ENCODE data around the gene FCRL1.

The FCRL1 gene, protein sequence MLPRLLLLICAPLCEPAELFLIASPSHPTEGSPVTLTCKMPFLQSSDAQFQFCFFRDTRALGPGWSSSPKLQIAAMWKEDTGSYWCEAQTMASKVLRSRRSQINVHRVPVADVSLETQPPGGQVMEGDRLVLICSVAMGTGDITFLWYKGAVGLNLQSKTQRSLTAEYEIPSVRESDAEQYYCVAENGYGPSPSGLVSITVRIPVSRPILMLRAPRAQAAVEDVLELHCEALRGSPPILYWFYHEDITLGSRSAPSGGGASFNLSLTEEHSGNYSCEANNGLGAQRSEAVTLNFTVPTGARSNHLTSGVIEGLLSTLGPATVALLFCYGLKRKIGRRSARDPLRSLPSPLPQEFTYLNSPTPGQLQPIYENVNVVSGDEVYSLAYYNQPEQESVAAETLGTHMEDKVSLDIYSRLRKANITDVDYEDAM

DNA sequence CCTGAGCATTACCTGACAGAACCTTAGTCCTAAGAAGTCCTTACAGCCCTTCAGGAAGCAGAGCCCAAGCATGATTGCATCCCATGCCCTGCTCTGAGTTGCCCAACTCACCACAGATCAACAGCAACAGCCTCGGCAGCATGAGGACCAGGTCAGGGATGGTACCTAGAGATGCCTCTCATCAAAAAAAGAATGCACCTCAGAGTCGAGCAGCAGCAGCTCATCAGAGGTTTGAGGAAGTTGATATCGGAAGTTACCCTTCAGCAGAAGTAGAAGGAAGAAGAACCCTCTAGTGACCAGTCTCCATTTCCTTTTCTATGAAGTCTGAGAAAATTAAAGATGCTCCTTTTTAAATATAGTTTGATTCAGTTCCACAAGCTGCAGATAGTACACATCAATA, at the start of gene FCRL1:
FCRL1 (minus strand) TSS at position 225 of the 400 bp plus-strand sequence; CDS start at position 142, 83 bp downstream.
- DNase-seq: no peak

DNA sequence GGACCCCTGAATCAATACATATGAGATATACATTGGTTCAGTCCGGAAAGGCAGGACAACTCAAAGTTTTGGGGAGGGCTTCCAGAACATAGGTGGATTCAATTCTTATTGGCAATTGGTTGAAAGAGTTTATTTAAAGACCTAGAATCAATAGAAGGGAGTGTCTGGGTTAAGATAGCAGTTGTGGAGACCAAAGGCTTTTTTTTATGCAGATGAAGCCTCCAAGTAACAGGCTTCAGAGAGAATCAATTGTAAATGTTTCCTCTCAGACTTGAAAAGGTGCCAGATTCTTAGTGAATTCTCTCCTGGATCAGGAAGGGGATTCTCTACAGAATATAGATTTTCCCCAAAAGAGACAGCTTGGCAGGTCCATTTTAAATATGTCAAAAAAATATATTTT, 48.7 kb upstream of the FCRL1 start:
- DNase-seq: no peak

DNA sequence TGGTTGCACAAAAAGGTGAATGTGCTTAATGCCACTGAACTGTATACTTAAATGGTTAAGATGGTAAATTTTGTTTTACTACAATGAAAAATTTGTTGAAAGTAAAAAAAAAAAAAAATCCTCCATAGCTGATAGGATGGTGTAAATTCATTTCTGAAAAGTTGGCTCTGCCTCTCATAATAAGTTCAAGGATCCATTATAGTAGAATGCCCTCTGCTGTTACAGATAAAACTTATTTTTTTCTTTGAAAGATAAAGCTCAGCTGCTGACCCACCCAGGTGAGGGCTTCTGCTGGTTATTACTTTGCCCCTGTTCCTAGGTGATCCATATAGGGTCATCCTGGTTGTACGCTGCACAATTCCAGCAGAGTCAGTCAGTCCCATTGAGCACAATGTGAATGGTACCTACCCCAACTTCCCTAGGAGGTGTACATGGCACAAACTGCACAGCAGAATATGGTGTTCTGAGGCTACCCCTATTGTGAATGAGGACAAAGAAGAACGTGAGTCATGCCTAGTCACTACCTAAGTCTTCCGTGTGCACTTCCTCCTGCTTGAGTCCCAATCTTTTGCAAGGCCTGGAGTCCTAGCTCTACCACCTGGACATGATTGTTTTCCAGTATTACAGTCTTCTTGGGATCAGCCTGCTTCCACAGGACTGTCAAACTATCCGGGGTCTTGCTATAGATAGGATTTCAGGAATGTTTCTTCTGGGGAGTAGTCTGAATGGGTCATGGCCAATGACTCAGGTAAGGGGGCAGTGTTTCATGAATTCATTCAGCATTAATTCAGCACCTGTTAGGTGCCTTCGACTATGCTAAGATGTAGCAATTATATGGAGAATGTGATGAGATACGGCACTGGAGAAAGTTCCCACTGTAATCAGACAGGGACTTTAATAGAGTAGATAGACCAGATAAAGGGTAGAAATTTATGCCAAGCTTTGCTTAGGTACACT, 42.5 kb upstream of the FCRL1 start:
- DNase-seq: no peak

DNA sequence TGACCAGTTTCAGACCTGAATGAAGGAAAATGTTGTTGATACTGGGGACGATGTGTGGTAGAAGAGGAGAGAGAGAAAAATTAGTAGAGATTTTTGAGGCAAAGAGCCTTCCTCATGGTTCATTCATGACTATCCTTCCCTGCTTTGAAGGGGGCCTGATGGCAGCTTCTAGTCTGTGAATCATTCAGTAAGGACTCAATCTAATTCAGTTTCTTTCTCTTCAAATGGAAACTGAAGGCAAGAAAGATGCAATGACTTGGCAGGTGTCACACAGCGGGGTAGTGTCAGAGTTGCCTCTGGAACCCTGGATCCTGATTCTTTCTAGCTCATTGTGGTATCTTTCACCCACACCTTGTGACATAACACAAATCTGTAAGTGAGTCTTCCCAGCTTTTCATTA, 36.6 kb upstream of the FCRL1 start:
- no peak for DNase-seq

DNA sequence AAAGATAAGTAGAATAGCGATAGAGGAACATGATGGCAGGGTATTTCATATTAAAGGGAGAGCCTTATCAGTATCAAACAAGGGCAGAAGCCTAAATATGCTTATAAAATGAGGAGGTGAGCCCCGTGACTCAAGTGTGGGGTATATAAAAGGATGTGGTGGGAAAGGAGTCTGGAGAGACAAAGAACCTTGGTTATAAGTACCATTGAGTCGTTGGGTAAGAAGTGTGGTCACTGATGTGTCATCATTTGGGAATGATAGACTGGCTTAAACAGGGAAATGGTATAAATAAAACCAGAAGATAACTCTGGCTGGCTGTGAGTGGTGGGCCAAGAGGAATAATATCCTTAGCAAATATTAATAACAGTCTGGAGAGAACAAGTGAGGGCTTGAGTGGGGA, 32.6 kb upstream of the FCRL1 start:
- DNase-seq: no peak

DNA sequence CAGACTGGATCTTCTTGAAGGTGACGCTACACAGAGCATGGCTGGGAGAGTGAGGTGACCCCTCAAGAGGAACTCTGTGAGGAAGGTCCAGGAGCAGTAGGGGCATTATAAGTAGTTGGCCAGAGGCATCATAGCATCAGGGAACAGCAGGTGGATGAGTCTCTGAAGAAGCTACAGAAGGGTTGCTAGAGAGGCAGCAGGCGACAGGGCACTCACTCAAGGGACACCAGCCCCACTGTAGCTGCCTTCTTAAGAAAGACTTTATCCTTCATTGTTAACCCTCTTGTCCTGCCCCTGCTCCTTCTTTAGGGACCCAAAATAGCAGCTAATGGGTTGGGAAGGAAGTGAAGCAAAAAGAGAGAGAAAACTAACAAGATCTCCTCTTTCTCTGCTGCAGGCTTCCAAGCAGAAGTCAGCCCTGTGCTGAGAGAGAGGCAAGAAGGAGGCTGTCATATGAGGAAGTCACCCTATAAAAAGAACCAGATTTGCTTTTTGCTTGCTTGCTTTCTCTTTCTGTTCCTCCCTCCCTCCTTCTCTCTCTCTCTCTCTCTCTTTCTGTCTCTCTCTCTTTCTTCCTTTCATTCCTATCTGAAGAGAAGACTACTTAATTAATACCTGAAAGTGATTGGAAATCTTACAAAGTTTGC, 29.4 kb upstream of the FCRL1 start:
- DNase-seq: no peak

DNA sequence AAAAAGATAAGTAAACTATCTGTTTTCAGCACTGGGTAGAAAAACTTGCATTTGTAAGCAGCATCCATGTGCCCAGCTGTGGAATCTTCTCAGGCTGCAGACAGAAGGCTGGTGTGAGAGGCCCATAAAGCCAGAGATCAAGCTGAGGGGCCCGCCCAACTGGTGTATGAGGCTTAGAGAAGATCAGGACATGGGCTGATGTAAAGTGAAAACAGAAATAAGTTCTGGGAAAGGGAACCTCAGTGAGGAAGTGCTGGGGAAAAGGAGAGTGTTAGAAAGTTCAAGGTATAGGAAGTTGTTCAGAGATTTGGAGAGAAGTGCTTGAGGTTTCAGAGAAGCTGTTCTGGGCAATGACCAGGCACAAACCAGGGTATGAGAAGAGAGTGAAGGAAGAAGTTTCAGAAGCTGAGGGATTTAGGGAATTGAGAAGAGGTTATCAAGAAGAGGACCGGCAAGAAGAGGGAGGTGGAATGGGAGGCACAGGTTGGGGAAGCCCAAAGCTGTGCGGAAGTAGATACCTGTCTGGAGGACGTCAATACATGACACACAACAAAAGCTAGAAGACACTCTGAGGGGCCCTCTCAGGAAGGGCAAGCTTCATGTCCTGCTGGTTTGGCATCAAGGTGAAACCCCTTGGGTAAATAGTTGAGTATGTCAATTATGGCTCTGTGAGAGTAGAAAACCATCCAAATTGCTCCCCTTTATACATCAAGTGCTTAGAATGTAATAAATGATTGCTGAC, 24.3 kb upstream of the FCRL1 start:
- DNase-seq: peak; percentile 1

DNA sequence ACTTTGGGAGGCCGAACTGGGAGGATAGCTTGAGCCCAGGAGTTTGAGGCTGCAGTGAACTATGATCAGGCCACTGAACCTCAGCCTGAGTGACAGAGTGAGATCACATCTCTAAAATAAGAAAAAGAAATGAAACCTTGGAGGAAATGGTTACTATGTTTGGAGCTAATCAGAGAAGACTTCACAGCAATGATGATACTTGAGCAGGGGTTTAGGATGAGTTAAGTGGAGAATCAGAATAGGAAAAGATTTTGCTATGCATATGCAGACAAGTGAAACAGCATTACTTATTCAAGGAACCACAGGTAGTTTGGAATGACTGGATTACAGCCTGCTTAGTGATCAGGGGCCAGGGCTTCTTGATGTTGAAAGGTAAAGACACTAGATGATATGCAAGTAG, 23.0 kb upstream of the FCRL1 start:
- DNase-seq: no peak

DNA sequence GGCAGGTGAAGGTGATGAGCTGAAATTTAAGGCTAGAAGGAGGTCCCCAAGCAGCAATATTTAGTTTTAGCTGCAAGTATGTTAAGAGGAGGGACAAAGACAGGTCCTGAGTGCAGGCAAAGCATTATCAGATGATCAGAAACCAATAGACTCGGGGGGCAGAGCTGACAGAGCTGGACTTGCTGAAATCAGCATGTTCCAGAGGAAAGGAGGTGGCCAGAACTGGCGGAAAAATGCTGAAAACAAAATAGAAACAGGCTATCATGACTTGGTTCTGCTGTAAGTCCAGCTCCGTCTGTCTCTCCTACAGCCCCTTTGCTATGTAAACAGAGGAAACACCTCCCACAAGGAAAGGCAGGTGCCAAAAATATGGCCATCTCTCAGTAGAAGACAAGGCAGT, 21.8 kb upstream of the FCRL1 start, which contains the start of gene CD5L:
CD5L (minus strand) TSS at position 101 of the 400 bp plus-strand sequence. CDS start 107 bp downstream, outside the sequence.
- no peak for DNase-seq

DNA sequence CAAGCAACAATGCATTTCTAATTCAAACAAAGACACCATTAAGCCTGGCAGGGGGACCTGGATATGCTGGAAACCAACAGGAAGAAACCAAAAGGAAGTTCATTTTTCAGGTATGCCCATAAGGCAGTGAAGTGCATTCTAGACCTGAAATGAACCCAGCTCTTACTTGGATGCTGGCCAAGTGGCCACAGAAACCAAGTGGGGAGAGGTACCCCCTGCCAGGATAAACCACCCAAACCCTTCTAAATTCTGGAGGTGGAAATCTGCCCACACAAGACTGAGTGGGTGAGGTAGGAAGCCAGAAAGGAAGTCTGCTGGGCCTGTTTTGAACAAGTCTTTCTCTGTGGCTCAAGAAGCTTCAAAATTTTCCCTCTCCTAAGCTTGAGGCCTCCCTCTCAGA, 19.0 kb upstream of the FCRL1 start:
- no peak for DNase-seq

DNA sequence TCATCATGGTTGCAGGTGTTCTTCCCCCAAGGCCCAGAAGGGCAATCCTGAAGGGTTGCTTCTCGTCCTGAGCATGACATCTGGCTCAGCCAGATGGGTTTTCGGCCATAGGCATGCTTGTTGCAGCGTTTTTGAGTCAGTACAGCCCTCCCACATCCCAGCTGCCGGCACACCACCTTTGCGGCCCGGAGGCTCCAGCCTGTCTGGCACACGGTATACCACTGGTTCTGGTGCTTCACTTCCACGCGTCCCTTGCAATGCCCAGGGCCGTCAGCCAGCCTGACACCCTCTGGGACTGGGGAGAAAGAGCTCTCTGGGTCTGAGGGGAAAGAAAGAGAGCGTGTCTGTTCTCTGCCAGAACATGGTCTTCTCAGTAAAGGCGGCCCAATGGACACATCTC, 14.5 kb upstream of the FCRL1 start:
- DNase-seq: no peak

DNA sequence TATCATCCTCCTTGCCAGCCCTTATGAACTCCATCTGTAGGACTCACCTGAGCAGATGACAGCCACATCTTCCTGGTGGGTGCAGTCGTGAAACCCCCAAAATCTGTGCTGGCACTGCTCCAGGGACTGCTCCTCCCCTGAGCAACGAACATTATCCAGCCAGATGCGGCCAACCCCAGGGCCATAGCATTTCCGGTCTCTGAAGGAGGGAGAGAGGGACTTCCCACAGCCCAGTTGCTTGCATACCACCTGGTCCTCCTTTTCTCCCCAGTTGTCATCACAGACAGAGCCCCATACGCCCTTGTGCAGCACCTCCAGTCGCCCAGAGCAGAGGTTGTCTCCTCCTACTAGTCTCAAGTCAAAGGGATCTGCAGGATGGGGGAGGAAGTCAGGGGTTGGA, 13.2 kb upstream of the FCRL1 start:
- DNase-seq: no peak

DNA sequence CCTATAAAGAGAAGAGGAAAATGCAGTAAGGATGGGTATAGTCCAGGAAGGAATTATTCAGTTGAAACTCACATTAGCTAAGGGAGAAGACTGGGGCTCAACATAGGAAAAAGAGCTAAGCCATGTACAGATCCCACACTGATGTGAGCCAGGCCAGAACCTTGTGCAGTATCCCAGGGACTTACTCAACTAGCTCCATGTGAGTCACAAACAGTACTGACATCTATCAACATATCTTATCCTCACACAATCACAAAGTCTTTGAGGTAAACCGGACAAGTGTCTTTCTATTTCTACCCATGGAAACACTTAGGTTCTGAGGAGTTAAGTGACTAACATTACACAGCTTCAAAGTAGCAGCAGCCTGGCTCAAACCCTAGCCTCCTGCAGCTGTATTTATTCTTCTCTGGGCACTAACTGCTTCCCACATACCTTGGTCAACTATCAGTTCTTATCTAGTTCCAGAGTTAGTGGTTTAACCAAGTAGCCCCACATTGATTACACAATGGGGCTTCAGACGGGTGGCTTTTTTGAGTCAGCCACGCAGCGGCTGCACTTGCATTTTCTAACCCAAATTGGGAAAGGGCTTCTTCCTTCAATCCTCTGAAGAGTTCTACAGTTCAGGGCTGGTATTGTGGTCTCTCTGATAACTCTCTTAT, 12.2 kb upstream of the FCRL1 start:
- DNase-seq: no peak

DNA sequence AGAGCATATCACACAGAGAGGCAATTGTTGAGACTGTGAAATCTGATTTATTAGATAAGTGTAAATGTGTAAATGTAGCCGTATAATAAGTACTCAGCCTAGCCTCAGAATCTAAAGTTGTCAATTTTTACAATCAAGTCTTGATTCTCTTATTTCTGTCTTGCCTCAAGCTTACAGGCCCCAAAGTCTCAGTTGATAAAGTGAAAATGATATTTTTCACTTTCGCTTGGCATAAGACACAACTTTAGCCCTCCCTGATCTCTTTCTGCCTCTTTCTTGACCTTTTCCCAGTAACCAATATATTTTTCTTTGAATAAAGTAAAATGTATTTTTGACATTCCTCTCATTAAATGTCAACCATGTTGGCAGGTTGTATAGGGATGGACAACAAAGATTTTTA, 11.0 kb upstream of the FCRL1 start:
- DNase-seq: no peak

DNA sequence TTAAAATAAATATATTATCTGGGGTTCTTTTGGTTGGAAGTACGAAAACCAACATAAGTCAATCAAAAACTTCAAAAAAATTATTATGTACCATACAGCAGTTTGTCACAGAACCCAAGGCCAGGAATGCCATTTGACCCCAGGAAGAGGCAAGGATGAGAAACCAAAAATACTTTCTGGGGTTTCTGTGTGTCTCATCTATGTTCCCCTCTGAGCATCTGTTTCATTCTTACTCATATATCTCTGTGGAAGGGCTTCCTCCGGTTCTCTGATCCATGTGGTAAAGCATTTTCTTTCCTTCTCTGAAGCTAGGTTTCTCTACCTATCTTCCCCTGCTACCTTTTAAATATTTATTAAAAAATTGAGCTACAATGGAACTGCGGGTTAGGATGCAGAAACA, 9.8 kb upstream of the FCRL1 start:
- no peak for DNase-seq

DNA sequence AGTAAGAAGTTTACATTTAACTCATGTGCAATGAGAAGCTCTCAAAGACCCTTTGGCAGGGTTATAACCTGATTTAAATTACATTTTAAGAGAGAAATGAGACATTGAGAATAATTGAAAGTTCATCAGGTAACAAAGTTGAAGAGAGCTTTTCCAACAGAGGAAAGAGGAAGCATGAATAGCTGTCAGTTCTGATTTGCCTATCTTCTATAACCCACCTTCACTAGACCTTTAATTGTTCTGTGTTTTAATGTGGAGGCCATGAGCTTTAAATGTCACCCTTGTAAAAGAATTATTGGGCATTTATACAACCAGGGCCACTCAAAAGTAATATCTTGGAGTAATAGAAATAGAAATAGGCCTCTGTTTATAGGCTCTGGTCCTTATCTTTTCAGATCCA, 9.3 kb upstream of the FCRL1 start:
- DNase-seq: no peak

DNA sequence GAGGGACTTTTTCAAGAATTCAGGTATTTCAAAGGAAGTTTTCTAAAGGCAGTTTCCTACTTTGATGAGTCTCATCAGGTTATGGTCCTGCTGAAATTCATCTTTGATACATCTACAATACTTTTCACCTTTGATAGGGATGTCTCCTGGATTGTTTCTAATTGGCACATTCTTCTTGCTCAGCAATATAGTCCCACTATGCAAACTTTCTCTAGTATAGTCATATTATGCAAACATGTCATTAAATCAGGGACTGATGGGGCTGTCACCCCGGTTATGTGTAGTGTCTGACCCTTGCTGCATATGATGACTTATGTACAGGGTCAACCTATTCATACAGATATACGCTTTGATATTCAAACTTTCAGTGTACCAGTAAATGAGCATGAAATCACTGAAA, 379 bp upstream of the FCRL1 start:
- no peak for DNase-seq

DNA sequence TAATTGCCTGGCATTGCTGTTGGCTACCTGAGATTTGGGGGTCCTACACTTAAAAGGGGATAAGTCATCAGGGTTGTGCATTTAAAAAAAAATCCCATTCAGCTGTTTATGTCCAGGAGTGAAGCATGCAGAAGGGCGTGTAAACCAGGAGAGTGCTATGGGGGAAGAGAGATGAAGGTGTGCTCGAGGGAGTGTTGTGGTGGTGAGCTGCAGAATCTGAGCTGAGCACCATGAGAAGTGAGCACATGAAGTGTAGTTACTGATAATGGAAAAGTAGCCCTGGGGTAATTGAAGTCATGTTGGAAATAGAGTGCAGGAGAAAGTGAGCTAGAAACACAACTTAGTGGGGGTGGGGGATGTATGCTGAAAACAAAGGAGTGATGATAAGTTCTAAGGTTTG, 705 bp downstream of the FCRL1 start:
- no peak for DNase-seq

DNA sequence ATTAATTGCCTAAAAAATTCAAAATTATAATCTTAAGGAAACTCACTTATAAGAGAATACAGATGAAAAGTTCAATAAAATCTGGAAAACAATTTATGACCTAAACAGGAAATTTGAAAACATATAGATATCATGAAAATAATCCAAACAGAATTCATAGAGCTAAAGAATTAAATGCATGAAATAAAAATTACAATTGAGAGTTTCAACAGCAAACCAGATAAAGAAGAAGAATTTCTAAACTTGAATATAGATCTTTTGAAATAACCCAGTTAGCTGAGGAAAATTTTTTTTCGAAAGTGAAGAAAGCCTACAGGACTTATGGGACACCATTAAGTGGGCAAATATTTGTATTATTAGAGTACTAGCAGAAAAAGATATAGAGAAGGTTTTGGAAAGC, 6.7 kb downstream of the FCRL1 start:
- no peak for DNase-seq

DNA sequence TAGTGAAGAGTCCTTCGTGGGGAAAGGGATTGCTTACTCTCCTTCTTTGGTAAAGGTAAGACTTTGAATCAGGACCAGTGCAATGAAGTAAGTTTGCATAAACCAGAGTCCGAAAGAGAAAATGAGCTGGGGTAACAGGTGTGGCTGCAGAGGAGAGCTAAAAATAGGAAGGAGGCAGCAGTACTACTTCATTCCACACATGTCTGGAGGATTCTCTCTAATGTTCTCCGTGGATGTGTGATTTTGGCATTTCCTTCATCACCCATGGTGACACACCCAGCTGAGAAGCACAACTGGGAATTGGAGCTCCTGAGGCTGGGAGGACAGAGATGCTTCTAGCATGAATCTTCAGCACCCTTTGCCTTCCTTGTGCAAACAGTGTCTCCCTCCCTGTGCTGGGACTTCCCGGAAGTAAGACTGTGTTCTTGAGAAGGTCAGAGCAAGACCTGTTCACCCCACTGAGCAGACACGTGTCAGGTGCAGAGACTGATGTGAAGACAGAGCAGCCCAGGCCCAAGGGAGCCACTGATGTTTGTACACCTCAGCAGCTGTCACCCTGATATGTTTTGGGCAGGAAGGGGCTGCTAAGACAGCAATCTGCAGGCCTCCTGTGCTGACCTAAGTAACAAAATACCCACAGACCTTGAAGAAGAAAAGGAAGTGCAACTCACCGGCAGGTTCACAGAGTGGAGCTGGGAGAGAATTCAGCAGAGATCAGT, 13.3 kb downstream of the FCRL1 start:
- DNase-seq: no peak

DNA sequence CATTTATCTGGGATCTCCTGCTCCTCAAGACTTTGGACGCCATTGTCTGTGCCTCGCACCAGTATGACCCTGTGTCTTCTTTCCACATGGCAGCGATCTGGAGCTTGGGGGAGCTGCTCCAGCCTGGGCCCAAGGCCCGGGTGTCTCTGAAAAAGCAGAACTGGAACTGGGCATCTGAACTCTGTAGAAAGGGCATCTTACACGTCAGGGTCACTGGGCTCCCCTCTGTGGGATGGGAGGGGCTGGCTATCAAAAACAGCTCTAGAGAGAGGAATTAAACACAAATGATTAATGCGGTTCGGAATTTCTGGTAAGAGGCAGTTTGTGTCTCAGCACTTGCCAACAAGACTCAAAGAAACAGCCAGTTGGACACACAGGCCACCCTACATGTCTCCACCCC, 16.1 kb downstream of the FCRL1 start:
- no peak for DNase-seq

All from CD4-positive, alpha-beta T cell treated with Interleukin-10 for 1 hour (primary cell).